HCT116 (cell line): ENCODE data around the gene C1orf174. TPM values are rescaled to one million over a fixed set of nuclear protein-coding genes. Genes with fewer than 3 reads are reported as not detected.

ENCODE experiments used
- ATAC-seq: fragments of 200-7000 bp; cut with Tn5 transposase; 2 replicates; pipeline ENCODE4 v1.9.1; 2020; ENCODE audit warnings: mild to moderate bottlenecking, moderate library complexity
- BruUV-seq: library from RNA; stranded (reverse); fragments of 400-500 nt; replicated peaks from 2 replicates; lab custom pipeline; 2021; lab: Mats Ljungman, UMichigan
- CTCF ChIA-PET: fragments of 300-600 bp; sonication (Branson Sonifier 250); formaldehyde crosslinking; loops from one replicate; lab custom pipeline; 2021; ENCODE audit warnings: antibody characterized with exemption; lab: Charles Lee
- POLR2A ChIA-PET: fragments of 300-600, 350-600 bp; sonication (Branson Sonifier 250); formaldehyde crosslinking; loops from one replicate; lab custom pipeline; 2021; ENCODE audit warnings: antibody characterized with exemption; lab: Charles Lee
- RAD21 ChIA-PET, 2 experiments: fragments of 300-600 bp; sonication (Branson Sonifier 250); formaldehyde crosslinking; loops; one replicate each; lab custom pipeline; 2023; ENCODE audit warnings: low total read pairs in 2 of 2; ENCODE audit not compliant: uncharacterized antibody in 2 of 2, unreplicated experiment in 2 of 2, low non-redundant PET in 1 of 2; lab: Charles Lee
- DNase-seq: peaks from one replicate; pipeline ENCODE4 v3.0.0-alpha.2; 2010; ENCODE audit warnings: low read depth, low spot score
- H2AFZ ChIP-seq: fragments of 200-600 bp; shearing (Covaris generic), sonication (generic); 2 replicates; pipeline ENCODE4 v1.6.1; 2017; ENCODE audit warnings: low read depth, mixed run types, mixed read lengths, antibody characterized with exemption, low read length; ENCODE audit not compliant: poor library complexity, severe bottlenecking
- H3K27ac ChIP-seq: 2 replicates; pipeline ENCODE4 v1.5.1; 2012; ENCODE audit warnings: low read depth, low read length
- H3K27me3 ChIP-seq: fragments of 200-600 bp; sonication (generic); 2 replicates; pipeline ENCODE4 v1.6.1; 2016; ENCODE audit warnings: mixed run types, low read length, mixed read lengths; ENCODE audit not compliant: insufficient read depth
- H3K36me3 ChIP-seq, 2 experiments: fragments of 200-500 bp in 1 of 2; fragments of 200-600 bp in 1 of 2; sonication (Bioruptor generic) in 1 of 2; sonication (generic) in 1 of 2; 2 replicates each; pipeline versions ENCODE4 v1.5.1 to v1.6.1; 2014 to 2016; ENCODE audit warnings: low read length in 2 of 2, inconsistent platforms in 1 of 2, mixed read lengths in 1 of 2, mixed run types in 1 of 2; ENCODE audit not compliant: insufficient read depth in 2 of 2, control insufficient read depth in 1 of 2
- H3K4me1 ChIP-seq, 2 experiments: fragments of 200-600 bp in 1 of 2; sonication (generic) in 1 of 2; 2 replicates each; pipeline versions ENCODE4 v1.5.1 to v1.6.1; 2012 to 2017; ENCODE audit warnings: low read length in 2 of 2, inconsistent platforms in 1 of 2, mild to moderate bottlenecking in 1 of 2, mixed read lengths in 1 of 2, mixed run types in 1 of 2, moderate library complexity in 1 of 2; ENCODE audit not compliant: insufficient read depth in 2 of 2, control insufficient read depth in 1 of 2
- H3K4me2 ChIP-seq: fragments of 200-600 bp; sonication (generic); 2 replicates; pipeline ENCODE4 v1.6.1; 2017; ENCODE audit warnings: mixed run types, low read length, mixed read lengths
- H3K4me3 ChIP-seq, 2 experiments: fragments of 200-600 bp in 1 of 2; sonication (generic) in 1 of 2; replicated peaks in 1 of 2; 2 replicates each; pipeline ENCODE4 v1.5.1; 2011 to 2016; ENCODE audit warnings: low read length in 2 of 2, control low read depth in 1 of 2, low read depth in 1 of 2, mild to moderate bottlenecking in 1 of 2, mixed read lengths in 1 of 2, mixed run types in 1 of 2
- H3K79me2 ChIP-seq: fragments of 200-600 bp; sonication (generic); 2 replicates; pipeline ENCODE4 v1.6.1; 2017; ENCODE audit warnings: mild to moderate bottlenecking, mixed run types, low read length, moderate library complexity, mixed read lengths; ENCODE audit not compliant: insufficient read depth
- H3K9ac ChIP-seq: fragments of 200-600 bp; sonication (generic); 2 replicates; pipeline ENCODE4 v1.6.1; 2016; ENCODE audit warnings: low read length, mixed read lengths
- H3K9me2 ChIP-seq: fragments of 200-600 bp; sonication (generic), shearing (Covaris generic); 2 replicates; pipeline ENCODE4 v1.6.1; 2017; ENCODE audit warnings: mixed run types, mild to moderate bottlenecking, moderate library complexity; ENCODE audit not compliant: insufficient read depth
- H3K9me3 ChIP-seq, 2 experiments: fragments of 200-500 bp in 1 of 2; fragments of 200-600 bp in 1 of 2; sonication (Bioruptor generic) in 1 of 2; sonication (generic) in 1 of 2; 2 replicates each; pipeline ENCODE4 v1.6.1; 2014 to 2017; ENCODE audit warnings: low read length in 2 of 2, mixed read lengths in 2 of 2, inconsistent platforms in 1 of 2, low read depth in 1 of 2, mild to moderate bottlenecking in 1 of 2, mixed run types in 1 of 2, moderate library complexity in 1 of 2; ENCODE audit not compliant: control insufficient read depth in 1 of 2, insufficient read depth in 1 of 2
- H4K20me1 ChIP-seq: fragments of 200-600 bp; sonication (generic), shearing (Covaris generic); 2 replicates; pipeline ENCODE4 v1.6.1; 2017; ENCODE audit warnings: mixed run types, mild to moderate bottlenecking, moderate library complexity; ENCODE audit not compliant: insufficient read depth
- CTCF ChIP-seq, 3 experiments: fragments of 200-600 bp in 1 of 3; sonication (generic) in 1 of 3; IDR thresholded peaks in 2 of 3; conservative IDR thresholded peaks in 1 of 3; 2 replicates each; pipeline ENCODE4 v1.5.1; 2012 to 2017; ENCODE audit warnings: low read depth in 2 of 3, low read length in 2 of 3, antibody characterized with exemption in 1 of 3, borderline replicate concordance in 1 of 3, control low read depth in 1 of 3, mild to moderate bottlenecking in 1 of 3, mixed read lengths in 1 of 3, mixed run types in 1 of 3, moderate library complexity in 1 of 3; ENCODE audit not compliant: insufficient read depth in 1 of 3
- EZH2 ChIP-seq: fragments of 200-600 bp; sonication (generic); IDR thresholded peaks from 2 replicates; pipeline ENCODE4 v1.6.1; 2017; ENCODE audit warnings: antibody characterized with exemption, mixed run types
- FOSL1 ChIP-seq: IDR thresholded peaks from 2 replicates; pipeline ENCODE4 v1.6.1; 2012; ENCODE audit warnings: low read depth
- JUND ChIP-seq: IDR thresholded peaks from 2 replicates; pipeline ENCODE4 v1.6.1; 2012
- POLR2AphosphoS5 ChIP-seq: IDR thresholded peaks from 2 replicates; pipeline ENCODE4 v1.6.1; 2011; ENCODE audit warnings: mild to moderate bottlenecking, low read depth, low read length, moderate library complexity
- SIN3A ChIP-seq: IDR thresholded peaks from 2 replicates; pipeline ENCODE4 v1.6.1; 2012; ENCODE audit warnings: low read depth
- SP1 ChIP-seq: IDR thresholded peaks from 2 replicates; pipeline ENCODE4 v1.6.1; 2012; ENCODE audit warnings: low read depth
- YY1 ChIP-seq: IDR thresholded peaks from 2 replicates; pipeline ENCODE4 v1.6.1; 2011; ENCODE audit warnings: low read length, low read depth, moderate library complexity, mild to moderate bottlenecking; ENCODE audit not compliant: insufficient replicate concordance; ENCODE audit errors: extremely low read depth
- ZBTB33 ChIP-seq: IDR thresholded peaks from 2 replicates; pipeline ENCODE4 v1.6.1; 2011; ENCODE audit warnings: mild to moderate bottlenecking, low read length, moderate library complexity; ENCODE audit not compliant: insufficient replicate concordance; ENCODE audit errors: extremely low read depth
- intact Hi-C: fragments of 100-400 bp; cut with micrococcal nuclease; formaldehyde crosslinking; loops from 2 replicates; pipeline ENCODE4 v1.10.0; 2022
- total RNA-seq: library from RNA; stranded (reverse); gene quantifications from one replicate; pipeline ENCODE4 v1.2.1, GENCODE V29; 2021; ENCODE audit not compliant: unreplicated experiment
- TF ChIP-seq, protein P1 (sequence below): IDR thresholded peaks from 2 replicates; pipeline ENCODE4 v1.6.1; 2012; ENCODE audit warnings: low read depth

The C1orf174 gene
- total RNA-seq, 1 experiment from 2014 or later, result 33.7 TPM

DNA sequence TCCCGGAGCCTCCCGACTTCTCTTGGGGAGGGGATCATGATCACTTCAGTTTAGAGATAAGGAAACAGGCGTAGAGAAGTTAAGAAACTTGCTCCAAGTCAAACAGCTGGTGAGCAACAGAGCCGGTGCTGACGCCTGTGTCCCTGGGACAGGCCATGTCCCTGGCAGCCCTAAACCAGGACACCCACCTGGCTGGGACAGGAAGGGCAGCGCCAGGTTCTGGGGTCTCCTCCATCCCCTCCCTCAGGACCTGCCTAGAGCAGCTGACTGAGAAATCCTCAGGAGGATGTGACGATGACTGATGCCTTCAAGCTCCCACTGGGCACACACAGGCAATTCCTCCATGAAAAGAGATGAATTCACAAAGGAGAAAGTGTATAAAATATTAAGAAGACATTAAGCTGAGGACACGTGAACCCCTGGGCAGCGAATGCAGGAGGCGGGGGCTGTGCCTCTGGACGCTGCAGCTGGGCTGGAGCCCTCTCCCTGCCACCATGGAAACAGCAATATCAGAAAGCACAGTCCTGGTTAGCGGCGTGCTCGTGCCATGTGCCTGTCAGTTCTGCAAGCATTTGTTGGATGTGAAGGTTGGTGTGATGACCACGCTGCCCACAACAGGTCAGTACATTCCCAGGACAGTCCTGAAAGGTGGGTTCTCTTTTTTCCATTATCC lies 40.1 kb upstream of the C1orf174 start:
- no peak for DNase-seq
- no peaks in the 10 kb centered on the region for H3K36me3 ChIP-seq
- H3K27ac ChIP-seq, result no peak overlapping the region
- H3K9me3 ChIP-seq, result peaks cover 0 to 3% of the 10 kb centered on the region in 2 experiments; a peak in 1 of 4 replicates
- CTCF ChIA-PET, result no interaction called here
- H3K4me1 ChIP-seq, result no peaks in the 10 kb centered on the region
- no peak overlapping the region for H2AFZ ChIP-seq
- no peak overlapping the region for H3K9ac ChIP-seq
- H4K20me1 ChIP-seq, result no peaks in the 10 kb centered on the region
- no peaks in the 10 kb centered on the region for H3K9me2 ChIP-seq
- no peaks in the 10 kb centered on the region for H3K79me2 ChIP-seq
- H3K4me3 ChIP-seq, result no peak overlapping the region
- no peak for ATAC-seq
- TF ChIP-seq ZBTB33 (no peak), FOSL1 (no peak), SP1 (no peak), YY1 (no peak), JUND (no peak), CTCF (IDR thresholded peaks at IDR 0.05 in 2 of 3, conservative IDR thresholded peaks at IDR 0.05 in 1 of 3; ENCODE audit: borderline replicate concordance in 1 of 3, insufficient read depth in 1 of 3, low read depth in 2 of 3, low read length in 2 of 3) (no peak), EZH2 (no peak), POLR2AphosphoS5 (no peak), SIN3A (no peak)
- TF ChIP-seq, protein P1, sequence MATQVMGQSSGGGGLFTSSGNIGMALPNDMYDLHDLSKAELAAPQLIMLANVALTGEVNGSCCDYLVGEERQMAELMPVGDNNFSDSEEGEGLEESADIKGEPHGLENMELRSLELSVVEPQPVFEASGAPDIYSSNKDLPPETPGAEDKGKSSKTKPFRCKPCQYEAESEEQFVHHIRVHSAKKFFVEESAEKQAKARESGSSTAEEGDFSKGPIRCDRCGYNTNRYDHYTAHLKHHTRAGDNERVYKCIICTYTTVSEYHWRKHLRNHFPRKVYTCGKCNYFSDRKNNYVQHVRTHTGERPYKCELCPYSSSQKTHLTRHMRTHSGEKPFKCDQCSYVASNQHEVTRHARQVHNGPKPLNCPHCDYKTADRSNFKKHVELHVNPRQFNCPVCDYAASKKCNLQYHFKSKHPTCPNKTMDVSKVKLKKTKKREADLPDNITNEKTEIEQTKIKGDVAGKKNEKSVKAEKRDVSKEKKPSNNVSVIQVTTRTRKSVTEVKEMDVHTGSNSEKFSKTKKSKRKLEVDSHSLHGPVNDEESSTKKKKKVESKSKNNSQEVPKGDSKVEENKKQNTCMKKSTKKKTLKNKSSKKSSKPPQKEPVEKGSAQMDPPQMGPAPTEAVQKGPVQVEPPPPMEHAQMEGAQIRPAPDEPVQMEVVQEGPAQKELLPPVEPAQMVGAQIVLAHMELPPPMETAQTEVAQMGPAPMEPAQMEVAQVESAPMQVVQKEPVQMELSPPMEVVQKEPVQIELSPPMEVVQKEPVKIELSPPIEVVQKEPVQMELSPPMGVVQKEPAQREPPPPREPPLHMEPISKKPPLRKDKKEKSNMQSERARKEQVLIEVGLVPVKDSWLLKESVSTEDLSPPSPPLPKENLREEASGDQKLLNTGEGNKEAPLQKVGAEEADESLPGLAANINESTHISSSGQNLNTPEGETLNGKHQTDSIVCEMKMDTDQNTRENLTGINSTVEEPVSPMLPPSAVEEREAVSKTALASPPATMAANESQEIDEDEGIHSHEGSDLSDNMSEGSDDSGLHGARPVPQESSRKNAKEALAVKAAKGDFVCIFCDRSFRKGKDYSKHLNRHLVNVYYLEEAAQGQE, result no peak
- intact Hi-C loops, result no loop called here
- no peak overlapping the region for H3K4me2 ChIP-seq
- RAD21 ChIA-PET, result no interaction called here
- H3K27me3 ChIP-seq, result no peaks in the 10 kb centered on the region
- POLR2A ChIA-PET, result no interaction called here
- BruUV-seq, result no TSS peak
